Activated T-cell treated with anti-CD3 and anti-CD28 coated beads, Interleukin-2, amount 50 U/mL, for 24 hours (primary cell): Measurements from ENCODE around the gene SPTBN2.
"Not testable (repeated sequence)": the region's sequence is repeated elsewhere in the genome, so short reads cannot be mapped to it uniquely, and the experiment has no call there.

Experiments used
- DNase-seq: peaks from one replicate; pipeline ENCODE4 v3.0.0-alpha.2; 2020
- H3K27ac Mint-ChIP-seq: 2 replicates; pipeline ENCODE4 v1.8.0; 2020; ENCODE audit warnings: mild to moderate bottlenecking, mixed read lengths
- H3K27me3 Mint-ChIP-seq: 2 replicates; pipeline ENCODE4 v1.8.0; 2020; ENCODE audit warnings: mixed read lengths
- H3K36me3 Mint-ChIP-seq: 2 replicates; pipeline ENCODE4 v1.8.0; 2020; ENCODE audit warnings: low read depth, mixed read lengths
- H3K4me1 Mint-ChIP-seq: 2 replicates; pipeline ENCODE4 v1.8.0; 2020; ENCODE audit warnings: low read depth, mixed read lengths
- H3K4me3 Mint-ChIP-seq: 2 replicates; pipeline ENCODE4 v1.8.0; 2020; ENCODE audit warnings: mild to moderate bottlenecking, moderate library complexity, mixed read lengths
- H3K9me3 Mint-ChIP-seq: 2 replicates; pipeline ENCODE4 v1.8.0; 2020; ENCODE audit warnings: mixed read lengths

SPTBN2 gene

DNA sequence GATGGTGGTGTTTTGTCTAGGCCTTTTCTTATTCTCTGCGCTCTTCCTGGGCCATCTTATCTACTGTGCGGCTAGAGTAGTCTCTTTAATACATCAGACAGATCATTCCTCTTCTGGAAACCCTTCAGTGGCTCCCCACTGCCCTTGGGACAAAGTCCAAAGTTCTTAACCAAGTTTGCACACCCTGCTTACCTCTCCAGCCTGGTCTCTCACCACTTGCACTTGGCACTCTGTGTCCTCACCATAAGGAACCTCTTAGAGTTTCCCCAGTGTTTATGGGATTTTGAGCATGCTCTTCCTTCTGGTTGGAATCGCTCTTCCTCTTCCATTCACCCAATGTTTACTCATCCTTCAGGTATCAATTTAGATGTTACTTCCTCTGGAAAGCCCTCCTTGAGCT is 5.2 kb upstream of the SPTBN2 start:
- no peak for DNase-seq
- no peaks in the 10 kb centered on the region for H3K4me1 Mint-ChIP-seq
- no peaks in the 10 kb centered on the region for H3K9me3 Mint-ChIP-seq
- H3K27me3 Mint-ChIP-seq = peaks cover 32% of the 10 kb centered on the region
- no peak overlapping the region for H3K27ac Mint-ChIP-seq
- H3K36me3 Mint-ChIP-seq = no peaks in the 10 kb centered on the region
- H3K4me3 Mint-ChIP-seq = no peak overlapping the region

DNA sequence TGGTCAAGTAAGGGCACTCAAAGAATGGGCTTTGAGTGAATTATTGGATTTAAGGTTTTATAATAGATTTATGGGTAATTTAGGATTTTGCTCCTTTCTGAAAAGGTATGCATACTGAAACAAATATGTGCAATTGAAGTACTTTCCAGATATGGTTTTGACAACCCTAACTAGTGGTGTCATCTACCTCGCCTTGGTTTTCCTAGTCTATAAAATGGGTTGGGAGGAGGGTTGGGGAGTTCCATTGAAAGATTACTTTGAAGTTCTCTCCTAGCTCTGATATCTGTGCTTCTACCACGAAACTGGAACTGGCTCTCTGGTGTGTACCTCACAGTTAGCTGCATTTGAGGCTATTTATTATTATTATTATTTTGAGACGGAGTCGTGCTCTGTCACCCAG is 431 bp upstream of the SPTBN2 start:
- Mint-ChIP-seq H3K4me1 (peaks cover 15% of the 10 kb centered on the region), H3K36me3 (no peaks in the 10 kb centered on the region), H3K9me3 (no peaks in the 10 kb centered on the region), H3K27ac (no peak overlapping the region), H3K27me3 (peaks cover 70% of the 10 kb centered on the region), H3K4me3 (no peak overlapping the region)
- no peak for DNase-seq

DNA sequence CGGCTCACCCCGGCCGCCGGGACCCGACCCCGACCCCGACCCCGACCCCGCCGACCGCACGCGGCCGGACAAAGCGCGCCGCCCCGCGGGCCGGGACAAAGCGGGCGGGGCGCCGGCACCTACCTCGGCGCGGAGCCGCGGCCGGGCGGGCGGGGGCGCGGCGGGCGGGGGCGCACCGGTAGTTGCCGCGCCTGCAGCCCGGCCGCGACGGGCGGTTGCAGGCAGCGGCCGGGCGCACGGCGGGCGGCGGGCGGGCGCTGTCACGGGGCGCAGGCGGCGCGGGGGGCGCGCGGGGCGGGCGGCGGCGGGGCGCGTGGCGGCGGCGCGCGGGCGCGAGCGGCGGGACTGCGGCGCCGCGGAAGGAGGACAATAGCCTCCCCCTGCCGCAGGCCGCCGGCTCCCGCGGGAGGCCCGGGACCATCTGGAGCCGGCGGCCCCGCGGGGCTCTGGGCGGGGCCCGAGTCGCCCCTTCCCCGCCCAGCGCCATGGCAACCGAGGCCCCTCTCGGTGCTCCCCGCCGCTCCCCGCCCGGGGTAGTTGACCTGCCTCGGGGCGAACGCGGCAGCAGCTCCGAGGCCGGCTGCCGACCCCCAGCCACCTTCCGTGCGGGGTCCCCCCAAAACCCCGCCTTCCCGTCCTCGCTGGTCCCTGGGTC is 851 bp downstream of the SPTBN2 start:
- H3K9me3 Mint-ChIP-seq = no peaks in the 10 kb centered on the region
- peak overlapping the region; percentile 63 for H3K27ac Mint-ChIP-seq
- peaks cover 15% of the 10 kb centered on the region for H3K4me1 Mint-ChIP-seq
- DNase-seq = no peak
- no peaks in the 10 kb centered on the region for H3K36me3 Mint-ChIP-seq
- H3K27me3 Mint-ChIP-seq = peaks cover 75% of the 10 kb centered on the region
- H3K4me3 Mint-ChIP-seq = peak overlapping the region; percentile 72

DNA sequence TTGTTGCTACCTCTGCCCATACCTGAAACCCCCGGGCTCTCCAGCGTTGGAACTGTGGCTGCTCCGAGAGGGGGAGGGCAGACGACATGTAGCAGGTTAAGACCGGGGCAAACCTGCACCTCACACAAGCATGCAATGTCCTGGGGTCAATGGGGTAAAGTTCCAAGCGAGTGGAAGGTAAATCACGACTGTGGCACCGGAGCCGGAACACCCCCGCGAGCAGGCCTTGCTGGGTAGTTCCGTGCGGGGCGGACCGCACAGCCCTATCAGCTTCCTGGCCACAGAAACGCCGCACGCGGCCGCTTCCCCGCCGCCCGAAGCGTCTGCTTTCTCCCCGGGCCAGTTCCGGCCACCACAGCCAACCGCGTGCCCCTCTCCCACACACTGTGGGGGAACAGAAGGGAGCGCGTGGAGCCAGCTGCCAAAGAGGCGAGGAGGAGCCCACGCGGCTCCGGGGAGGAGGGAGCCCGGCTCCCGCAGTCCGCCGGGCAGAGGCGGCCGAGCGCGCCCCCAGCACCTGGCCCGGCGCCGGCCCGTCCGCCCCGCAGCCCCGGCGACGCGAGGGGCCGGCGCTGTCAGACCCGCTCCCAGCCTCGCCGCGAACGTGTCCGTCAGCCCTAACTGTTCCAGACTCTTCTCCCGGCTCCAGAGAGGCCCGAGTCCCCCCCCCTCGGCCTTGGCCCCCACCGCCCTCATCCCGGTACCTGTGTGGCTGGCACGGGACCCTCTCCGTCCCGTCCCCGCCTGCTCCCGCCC is 1.6 kb downstream of the SPTBN2 start:
- peak; percentile 49 for DNase-seq
- Mint-ChIP-seq H3K36me3 (no peaks in the 10 kb centered on the region), H3K9me3 (no peaks in the 10 kb centered on the region), H3K4me3 (peak overlapping the region; percentile 37), H3K27me3 (peaks cover 74% of the 10 kb centered on the region), H3K27ac (no peak overlapping the region), H3K4me1 (peaks cover 15% of the 10 kb centered on the region)

DNA sequence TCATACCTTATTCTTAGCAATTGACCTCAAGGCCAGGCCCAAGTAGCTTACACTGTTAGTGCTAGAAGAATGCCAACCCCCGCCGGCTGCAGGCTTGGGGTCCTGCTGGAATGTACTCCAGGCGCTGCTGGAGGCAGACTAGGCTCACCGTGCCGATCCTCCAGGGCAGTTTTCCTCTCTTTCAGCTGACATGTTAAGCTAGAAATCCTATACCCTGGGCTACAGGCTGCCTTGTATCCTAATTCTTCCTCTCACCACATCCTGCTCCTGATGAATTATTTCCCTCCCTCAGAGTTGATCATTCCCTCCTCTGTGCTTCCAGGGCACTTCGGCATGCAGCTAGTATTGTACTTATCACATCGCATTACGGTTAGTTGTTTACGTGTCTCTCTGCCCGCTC is 3.4 kb downstream of the SPTBN2 start:
- Mint-ChIP-seq H3K27me3 (peaks cover 71% of the 10 kb centered on the region), H3K27ac (no peak overlapping the region), H3K9me3 (no peaks in the 10 kb centered on the region), H3K4me1 (peaks cover 15% of the 10 kb centered on the region), H3K4me3 (no peak overlapping the region), H3K36me3 (no peaks in the 10 kb centered on the region)
- no peak for DNase-seq

DNA sequence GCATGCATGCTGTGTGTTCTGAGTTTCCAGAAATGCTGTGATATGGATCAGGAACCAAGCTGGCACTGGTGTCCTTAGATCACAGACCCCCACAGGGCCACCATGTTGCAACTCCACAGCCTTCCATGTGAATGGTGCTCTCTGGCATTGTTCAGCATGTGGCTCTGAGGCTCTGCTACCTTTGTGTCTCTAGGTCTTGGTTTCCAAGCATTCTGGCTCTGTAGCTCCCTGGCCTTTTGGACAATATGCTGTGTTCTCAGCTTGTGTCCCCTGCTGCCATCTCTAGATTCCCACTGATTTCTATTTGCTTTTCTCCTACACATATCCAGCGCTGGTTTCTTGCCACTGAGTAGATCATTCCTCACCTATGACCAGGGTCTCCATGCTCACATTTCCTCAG is 3.9 kb downstream of the SPTBN2 start:
- Mint-ChIP-seq H3K36me3 (no peaks in the 10 kb centered on the region), H3K27me3 (peaks cover 76% of the 10 kb centered on the region), H3K9me3 (no peaks in the 10 kb centered on the region), H3K27ac (no peak overlapping the region), H3K4me1 (peaks cover 20% of the 10 kb centered on the region), H3K4me3 (no peak overlapping the region)
- no peak for DNase-seq

DNA sequence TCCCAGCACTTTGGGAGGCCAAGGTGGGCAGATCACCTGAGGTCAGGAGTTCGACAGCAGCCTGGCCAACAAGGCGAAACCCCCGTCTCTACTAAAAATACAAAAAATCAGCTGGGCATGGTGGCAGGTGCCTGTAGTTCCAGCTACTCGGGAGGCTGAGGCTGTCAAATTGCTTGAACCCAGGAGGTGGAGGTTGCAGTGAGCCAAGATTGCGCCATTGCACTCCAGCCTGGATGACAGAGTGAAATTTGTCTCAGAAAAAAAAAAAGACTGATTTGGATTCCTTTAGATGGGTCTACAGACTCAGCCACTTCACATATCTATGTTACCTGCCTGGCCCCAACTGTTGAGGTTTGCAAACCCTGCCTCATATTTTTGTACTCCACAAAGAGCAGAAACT is 4.8 kb downstream of the SPTBN2 start:
- DNase-seq, H3K36me3 Mint-ChIP-seq, H3K27ac Mint-ChIP-seq, H3K9me3 Mint-ChIP-seq, H3K4me3 Mint-ChIP-seq: not testable (repeated sequence)
- Mint-ChIP-seq H3K27me3 (peaks cover 75% of the 10 kb centered on the region), H3K4me1 (peaks cover 23% of the 10 kb centered on the region)

DNA sequence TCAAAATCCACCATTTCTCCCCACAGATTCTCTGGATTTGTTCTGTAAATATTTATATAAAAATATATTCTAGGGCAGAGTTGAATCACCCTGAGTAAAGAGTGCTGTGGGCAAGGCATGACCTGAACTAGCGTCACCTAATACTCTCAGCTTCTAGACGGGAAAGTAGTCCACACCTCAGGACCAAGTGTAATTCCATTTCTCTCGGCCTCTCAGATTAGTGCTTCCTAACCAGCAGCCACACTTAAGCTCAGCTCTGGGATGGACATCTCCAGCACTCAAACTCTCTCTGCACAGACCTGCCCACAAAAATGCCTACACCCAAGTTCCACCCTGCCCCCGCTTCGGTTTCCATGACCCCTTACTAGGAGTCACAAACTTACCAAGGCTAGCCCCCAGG is 5.3 kb downstream of the SPTBN2 start:
- no peak overlapping the region for H3K27ac Mint-ChIP-seq
- H3K36me3 Mint-ChIP-seq = no peaks in the 10 kb centered on the region
- H3K4me3 Mint-ChIP-seq = no peak overlapping the region
- H3K27me3 Mint-ChIP-seq = peaks cover 72% of the 10 kb centered on the region
- H3K9me3 Mint-ChIP-seq = no peaks in the 10 kb centered on the region
- DNase-seq = no peak
- peaks cover 19% of the 10 kb centered on the region for H3K4me1 Mint-ChIP-seq

DNA sequence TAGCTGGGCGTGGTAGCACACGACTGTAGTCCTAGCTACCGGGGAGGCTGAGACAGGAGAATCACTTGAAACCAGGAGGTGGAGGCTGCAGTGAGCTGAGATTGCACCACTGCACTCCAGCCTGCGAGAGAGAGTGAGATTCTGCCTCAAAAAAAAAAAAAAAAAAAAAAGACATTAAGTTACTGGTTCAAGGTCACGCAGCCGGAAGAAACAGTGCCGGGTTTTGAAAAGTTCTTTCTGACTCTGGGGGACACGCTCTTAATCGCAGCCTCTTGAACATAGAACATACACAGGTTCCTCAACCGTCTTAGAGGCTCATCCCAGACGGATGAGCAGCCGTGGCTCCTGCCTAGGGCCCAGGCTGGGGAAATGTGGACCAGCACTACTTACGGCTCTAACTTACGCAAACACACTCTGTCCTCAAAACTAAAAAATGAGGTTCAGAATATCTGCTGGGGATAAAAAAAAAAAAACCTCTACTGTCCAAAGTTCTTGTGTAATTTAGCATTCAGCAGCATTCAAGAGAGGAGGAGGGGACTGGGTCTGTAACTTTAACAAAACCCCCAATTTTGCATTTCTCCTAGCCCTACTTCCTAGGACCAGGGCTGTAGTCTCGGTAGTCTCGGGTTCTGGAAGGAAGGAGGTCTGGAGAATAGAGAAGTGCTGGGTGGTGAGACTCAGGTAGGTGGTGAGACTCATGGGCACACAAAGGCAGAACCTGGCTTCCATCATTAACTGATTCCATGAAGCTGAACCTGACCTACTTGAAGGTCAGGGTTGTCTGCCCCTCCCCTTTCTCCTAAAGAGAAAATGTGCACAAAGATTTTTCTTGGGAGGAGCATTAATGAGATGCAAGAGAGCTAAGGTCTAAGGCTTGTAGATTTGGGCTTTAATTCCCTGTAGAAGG is 6.0 kb downstream of the SPTBN2 start:
- Mint-ChIP-seq H3K27me3 (peaks cover 71% of the 10 kb centered on the region), H3K27ac (no peak overlapping the region), H3K9me3 (no peaks in the 10 kb centered on the region), H3K36me3 (no peaks in the 10 kb centered on the region), H3K4me1 (peaks cover 17% of the 10 kb centered on the region), H3K4me3 (no peak overlapping the region)
- DNase-seq = no peak

DNA sequence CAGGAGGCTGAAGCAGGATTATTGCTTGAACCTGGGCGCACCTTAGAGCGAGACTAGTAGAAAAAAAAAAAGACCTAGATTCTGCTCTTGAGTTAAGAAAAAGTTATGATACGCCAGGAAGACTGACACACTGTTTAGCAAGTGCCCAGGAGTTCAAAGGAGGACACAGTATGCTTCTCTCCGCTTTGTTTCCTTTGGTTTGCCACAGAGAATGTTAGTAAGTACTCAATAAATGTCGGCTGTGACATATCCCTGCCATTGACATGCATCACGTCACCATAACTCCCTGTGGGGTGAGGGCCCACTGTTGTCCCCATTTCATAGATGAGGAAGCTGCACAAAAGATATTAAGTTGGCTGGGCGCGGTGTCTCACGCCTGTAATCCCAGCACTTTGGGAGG is 7.1 kb downstream of the SPTBN2 start:
- peaks cover 71% of the 10 kb centered on the region for H3K27me3 Mint-ChIP-seq
- no peak overlapping the region for H3K27ac Mint-ChIP-seq
- no peak overlapping the region for H3K4me3 Mint-ChIP-seq
- H3K4me1 Mint-ChIP-seq = peaks cover 12% of the 10 kb centered on the region
- no peaks in the 10 kb centered on the region for H3K36me3 Mint-ChIP-seq
- no peaks in the 10 kb centered on the region for H3K9me3 Mint-ChIP-seq
- no peak for DNase-seq

DNA sequence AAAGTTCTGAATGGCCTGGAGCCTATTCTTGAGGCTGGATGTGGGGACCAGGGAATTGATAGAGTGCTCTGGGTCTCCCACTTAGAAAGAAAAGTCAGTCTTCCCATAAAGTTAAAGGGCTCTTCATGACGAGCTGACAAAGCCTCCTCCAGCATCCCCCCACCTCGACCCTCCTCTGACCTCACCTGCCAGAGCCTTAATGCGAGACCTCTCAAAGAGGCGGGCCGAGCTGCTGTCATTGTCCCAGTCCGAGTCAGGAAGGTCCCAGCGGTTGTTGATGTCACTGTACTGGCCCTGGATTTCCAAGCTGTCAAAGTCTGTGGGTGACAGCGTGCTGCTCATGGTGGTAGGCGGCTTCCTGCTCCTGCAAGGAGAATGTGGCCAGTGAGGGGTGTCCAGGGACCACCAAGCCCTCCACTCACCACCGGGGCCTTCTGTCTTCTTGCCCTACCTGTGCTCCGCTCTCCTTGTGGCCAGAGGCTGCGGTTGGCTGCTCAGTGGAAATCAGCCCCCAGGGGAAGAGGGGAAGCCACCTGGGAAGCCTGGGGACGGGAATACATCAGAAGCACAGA is 8.0 kb downstream of the SPTBN2 start:
- peaks cover 62% of the 10 kb centered on the region for H3K27me3 Mint-ChIP-seq
- peaks cover 7% of the 10 kb centered on the region for H3K4me1 Mint-ChIP-seq
- no peak overlapping the region for H3K27ac Mint-ChIP-seq
- H3K9me3 Mint-ChIP-seq = no peaks in the 10 kb centered on the region
- H3K4me3 Mint-ChIP-seq = no peak overlapping the region
- no peak for DNase-seq
- no peaks in the 10 kb centered on the region for H3K36me3 Mint-ChIP-seq

DNA sequence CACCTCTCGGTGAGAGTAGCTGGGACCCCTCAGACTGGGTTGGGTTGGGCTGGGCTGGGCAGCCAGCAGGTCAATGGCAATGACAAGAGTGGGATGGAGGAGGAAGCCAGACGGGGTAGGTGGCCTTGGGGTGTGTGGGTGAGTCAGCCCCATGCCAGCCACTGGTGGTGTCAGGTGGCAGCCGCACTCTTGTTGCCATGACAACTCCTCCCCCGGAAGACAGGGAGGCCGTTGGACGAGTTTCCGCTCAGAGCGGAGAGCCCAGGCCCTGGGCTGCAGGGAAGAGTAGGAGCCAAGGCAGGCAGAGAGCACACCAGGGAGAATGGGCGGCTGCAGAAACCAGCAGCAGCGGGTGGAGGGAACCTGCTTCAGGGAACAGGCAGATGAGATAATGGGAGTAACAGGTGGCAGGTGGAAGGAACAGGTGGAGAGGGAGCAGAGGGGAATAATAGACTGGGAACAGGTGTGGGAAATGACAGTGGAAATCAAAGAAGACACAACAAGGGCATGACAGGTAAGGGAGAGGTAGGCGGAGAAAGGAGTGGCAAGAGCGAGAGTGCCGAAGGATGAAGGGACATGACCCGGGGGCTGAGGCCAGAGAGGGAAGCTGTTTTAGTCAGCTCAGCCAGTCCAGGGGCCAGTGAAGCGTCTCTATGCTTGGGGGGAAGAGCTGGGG is 8.7 kb downstream of the SPTBN2 start:
- peaks cover 60% of the 10 kb centered on the region for H3K27me3 Mint-ChIP-seq
- peak; percentile 41 for DNase-seq
- no peaks in the 10 kb centered on the region for H3K9me3 Mint-ChIP-seq
- peaks cover 7% of the 10 kb centered on the region for H3K4me1 Mint-ChIP-seq
- no peak overlapping the region for H3K27ac Mint-ChIP-seq
- H3K4me3 Mint-ChIP-seq = no peak overlapping the region
- no peaks in the 10 kb centered on the region for H3K36me3 Mint-ChIP-seq

DNA sequence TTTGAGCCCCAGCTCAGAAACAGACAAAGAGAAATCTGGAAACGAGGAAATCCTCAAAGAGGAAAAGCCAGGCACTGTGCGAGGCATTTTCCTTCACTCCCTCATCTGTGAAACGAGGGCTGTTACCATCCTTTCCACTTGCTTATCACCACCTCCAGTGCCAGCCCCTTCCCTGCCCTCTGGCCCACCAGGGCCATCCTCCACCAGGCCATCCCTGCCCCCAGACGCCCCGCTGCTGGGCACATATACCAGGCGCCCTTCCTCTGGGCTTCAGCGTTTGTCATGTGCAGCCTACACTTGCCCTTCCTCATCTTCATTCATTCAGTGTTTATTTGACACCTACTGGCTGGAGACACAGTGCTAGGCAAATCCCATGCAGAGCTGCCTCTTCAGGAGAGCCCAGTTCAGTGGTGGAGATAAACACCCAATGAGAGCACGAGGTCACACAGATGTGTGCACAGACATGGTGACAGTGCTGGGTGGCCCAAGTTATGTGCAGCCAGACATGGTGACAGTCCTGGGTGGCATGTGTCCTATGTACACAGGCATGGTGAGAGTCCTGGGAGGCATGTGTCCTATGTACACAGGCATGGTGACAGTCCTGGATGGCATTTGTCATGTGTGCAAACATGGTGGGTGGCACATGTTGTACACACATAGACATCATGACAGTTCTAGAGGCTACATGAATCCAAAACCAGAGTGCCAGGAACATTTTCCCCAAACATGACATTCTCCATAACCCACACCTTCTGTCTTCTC is 9.7 kb downstream of the SPTBN2 start:
- no peaks in the 10 kb centered on the region for H3K36me3 Mint-ChIP-seq
- no peaks in the 10 kb centered on the region for H3K9me3 Mint-ChIP-seq
- H3K27ac Mint-ChIP-seq = no peak overlapping the region
- H3K4me1 Mint-ChIP-seq = peaks cover 7% of the 10 kb centered on the region
- peaks cover 55% of the 10 kb centered on the region for H3K27me3 Mint-ChIP-seq
- DNase-seq = no peak
- H3K4me3 Mint-ChIP-seq = no peak overlapping the region
